ENCODE measurements around the gene SEZ6. TPM values are rescaled to one million over a fixed set of nuclear protein-coding genes. Genes with fewer than 3 reads are reported as not detected.

SEZ6 gene
- total and polyA plus RNA-seq, 4 donors: 0.07 to 0.54 (median 0.18) TPM; not detected in 1

- Histone ChIP-seq H3K4me3 (no peak overlapping the region), H3K27me3 (ENCODE audit: control insufficient read depth in 3 of 3, insufficient read depth in 3 of 3, low read length in 2 of 3) (no peaks in the 10 kb centered on the region), H3K4me1 (ENCODE audit: control insufficient read depth in 5 of 5, insufficient read depth in 5 of 5, low read length in 5 of 5) (peaks cover 0 to 9% (median 3%) of the 10 kb centered on the region in 5 donors), H3K36me3 (ENCODE audit: control insufficient read depth in 4 of 4, insufficient read depth in 4 of 4, low read length in 4 of 4) (peaks cover 55 to 70% (median 62%) of the 10 kb centered on the region in 4 donors), H3K27ac (ENCODE audit: low read depth in 1 of 2, low read length in 1 of 2) (no peak overlapping the region), H3K9me3 (ENCODE audit: control insufficient read depth in 4 of 4, insufficient read depth in 3 of 4, low read length in 3 of 4) (peaks cover 0 to 2% (median 0%) of the 10 kb centered on the region in 4 donors), H3K9ac (ENCODE audit: insufficient read depth in 1 of 2, low read length in 2 of 2) (no peak overlapping the region)
- DNase-seq (peak; percentile 40 to 53 (median 51)), ATAC-seq (ENCODE audit: insufficient read depth, low FRiP score) (peak; percentile 77)
- WGBS, 2 donors: 47 to 55% methylated on average over 6 of the region's 6 CpGs
- peak; percentile 75 for TF ChIP-seq CTCF (IDR thresholded peaks at IDR 0.05; ENCODE audit: control extremely low read depth, extremely low read depth)
Observed at GRCh38 chr17:28916302-28916934, 89.4 kb downstream of the SEZ6 start.

GRCh38 chr17:28912938-28913333 lies 92.9 kb downstream of the SEZ6 start:
- peak overlapping the region in 1 of 2 donors; percentile 44 for H3K27ac ChIP-seq (ENCODE audit: low read depth in 1 of 2, low read length in 1 of 2)
- H3K4me1 ChIP-seq (ENCODE audit: control insufficient read depth in 5 of 5, insufficient read depth in 5 of 5, low read length in 5 of 5): peaks cover 0 to 11% (median 6%) of the 10 kb centered on the region in 5 donors
- ATAC-seq (ENCODE audit: insufficient read depth, low FRiP score) (no peak), DNase-seq (no peak)
- no peak overlapping the region for H3K9ac ChIP-seq (ENCODE audit: insufficient read depth in 1 of 2, low read length in 2 of 2)
- no peaks in the 10 kb centered on the region for H3K27me3 ChIP-seq (ENCODE audit: control insufficient read depth in 3 of 3, insufficient read depth in 3 of 3, low read length in 2 of 3)
- TF ChIP-seq CTCF (IDR thresholded peaks at IDR 0.05; ENCODE audit: control extremely low read depth, extremely low read depth): no peak
- no peak overlapping the region for H3K4me3 ChIP-seq
- WGBS, 2 donors: 86 to 93% methylated on average over 6 of the region's 6 CpGs
- H3K9me3 ChIP-seq (ENCODE audit: control insufficient read depth in 4 of 4, insufficient read depth in 3 of 4, low read length in 3 of 4): no peaks in the 10 kb centered on the region
- peaks cover 44 to 79% (median 71%) of the 10 kb centered on the region in 4 donors for H3K36me3 ChIP-seq (ENCODE audit: control insufficient read depth in 4 of 4, insufficient read depth in 4 of 4, low read length in 4 of 4)

GRCh38 chr17:28912281-28912937 lies 93.4 kb downstream of the SEZ6 start:
- ATAC-seq (ENCODE audit: insufficient read depth, low FRiP score) (no peak), DNase-seq (no peak)
- Histone ChIP-seq H3K9me3 (ENCODE audit: control insufficient read depth in 4 of 4, insufficient read depth in 3 of 4, low read length in 3 of 4) (no peaks in the 10 kb centered on the region), H3K4me1 (ENCODE audit: control insufficient read depth in 5 of 5, insufficient read depth in 5 of 5, low read length in 5 of 5) (peaks cover 0 to 13% (median 9%) of the 10 kb centered on the region in 5 donors), H3K27ac (ENCODE audit: low read depth in 1 of 2, low read length in 1 of 2) (peak overlapping the region in 1 of 2 donors; percentile 44), H3K9ac (ENCODE audit: insufficient read depth in 1 of 2, low read length in 2 of 2) (no peak overlapping the region), H3K27me3 (ENCODE audit: control insufficient read depth in 3 of 3, insufficient read depth in 3 of 3, low read length in 2 of 3) (no peaks in the 10 kb centered on the region), H3K4me3 (no peak overlapping the region), H3K36me3 (ENCODE audit: control insufficient read depth in 4 of 4, insufficient read depth in 4 of 4, low read length in 4 of 4) (peaks cover 42 to 76% (median 71%) of the 10 kb centered on the region in 4 donors)
- TF ChIP-seq CTCF (IDR thresholded peaks at IDR 0.05; ENCODE audit: control extremely low read depth, extremely low read depth): no peak
- WGBS, 2 donors: 70 to 79% methylated on average over 20 of the region's 20 CpGs

Data from lung (tissue), 12 donors.